HG02870 (cell line): ENCODE results near the gene KDM3B.
"Not testable (repeated sequence)": the region's sequence is repeated elsewhere in the genome, so short reads cannot be mapped to it uniquely, and the experiment has no call there.

Source experiments
- ATAC-seq: cut with Tn5 transposase; IDR thresholded peaks from one replicate; pipeline ENCODE4 v1.9.1; 2021; ENCODE audit warnings: mild to moderate bottlenecking, moderate library complexity; ENCODE audit not compliant: unreplicated experiment

Gene KDM3B

GRCh38 chr5:138466900-138467710 is 114.6 kb downstream of the KDM3B start:
- ATAC-seq = no peak

GRCh38 chr5:138467711-138468132 is 115.2 kb downstream of the KDM3B start:
- no peak for ATAC-seq

GRCh38 chr5:138468133-138468965 is 115.9 kb downstream of the KDM3B start:
- no peak for ATAC-seq

- no peak for ATAC-seq
Observed at GRCh38 chr5:138468966-138469539, 116.6 kb downstream of the KDM3B start.

GRCh38 chr5:138469540-138470321 is 117.2 kb downstream of the KDM3B start:
- no peak for ATAC-seq

- ATAC-seq = no peak
Observed at GRCh38 chr5:138470322-138471051, 118.0 kb downstream of the KDM3B start.

GRCh38 chr5:138471052-138471361 is 118.5 kb downstream of the KDM3B start:
- ATAC-seq = no peak

- ATAC-seq = no peak
Observed at GRCh38 chr5:138472353-138472752, 119.9 kb downstream of the KDM3B start.

- ATAC-seq = not testable (repeated sequence)
Observed at GRCh38 chr5:138473151-138473550, 120.7 kb downstream of the KDM3B start.

GRCh38 chr5:138476918-138477317 is 124.4 kb downstream of the KDM3B start:
- no peak for ATAC-seq

- no peak for ATAC-seq
Observed at GRCh38 chr5:138482638-138483037, 130.2 kb downstream of the KDM3B start.
